GM21529 (cell line): ENCODE data around the gene TRNAU1AP.

Source experiments
- ATAC-seq: cut with Tn5 transposase; IDR thresholded peaks from one replicate; pipeline ENCODE4 v1.9.1; 2021; ENCODE audit not compliant: unreplicated experiment

The TRNAU1AP gene

DNA sequence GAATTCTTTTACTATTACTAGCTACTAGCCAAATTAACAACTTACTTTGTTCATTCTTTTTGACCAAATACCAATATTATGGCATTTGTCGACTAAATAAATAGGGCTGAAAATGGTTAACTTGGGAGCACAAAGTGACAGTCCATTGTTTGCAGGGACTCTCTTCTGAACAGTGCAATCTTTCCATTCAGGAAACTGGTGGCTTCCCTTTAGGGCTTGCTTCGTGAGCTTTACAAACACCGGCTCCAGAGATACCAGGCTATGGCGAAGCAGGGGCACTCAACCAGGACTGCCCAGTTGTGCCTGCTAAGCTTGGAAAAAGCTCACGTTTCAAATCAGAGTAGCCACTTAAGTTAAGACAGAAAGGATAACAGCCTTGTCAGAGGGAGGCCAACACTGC, 51.5 kb downstream of the TRNAU1AP start:
- no peak for ATAC-seq

- no peak for ATAC-seq
Observed at GRCh38 chr1:28604962-28605361, 52.1 kb downstream of the TRNAU1AP start.

- no peak for ATAC-seq
Observed at GRCh38 chr1:28606771-28607170, 53.9 kb downstream of the TRNAU1AP start.

DNA sequence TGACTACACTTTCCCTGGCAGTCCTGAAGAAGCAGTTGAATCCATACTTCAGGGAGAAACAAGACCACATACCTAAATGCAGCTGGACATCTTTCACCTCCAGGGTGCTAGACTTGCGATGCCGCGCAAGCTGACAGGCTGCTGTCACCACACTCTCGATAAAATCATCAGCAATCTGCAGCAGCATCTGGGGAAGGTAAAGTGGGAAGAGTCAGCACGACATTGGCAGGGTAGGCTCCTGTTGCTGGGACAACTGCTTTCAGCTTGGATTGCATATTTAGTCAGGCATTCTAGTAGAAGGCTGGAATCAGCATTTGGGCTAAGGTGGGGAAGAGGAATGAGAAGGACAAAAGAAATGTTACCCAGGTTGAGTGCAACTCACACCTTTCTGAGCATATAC, 60.3 kb downstream of the TRNAU1AP start:
- no peak for ATAC-seq
